ENCODE data around the gene CCDC92. TPM values are rescaled to one million over a fixed set of nuclear protein-coding genes. Genes with fewer than 3 reads are reported as not detected.

Gene CCDC92
- total RNA-seq, 2 experiments from 2014 or later = 11.5 to 12.7 TPM

DNA sequence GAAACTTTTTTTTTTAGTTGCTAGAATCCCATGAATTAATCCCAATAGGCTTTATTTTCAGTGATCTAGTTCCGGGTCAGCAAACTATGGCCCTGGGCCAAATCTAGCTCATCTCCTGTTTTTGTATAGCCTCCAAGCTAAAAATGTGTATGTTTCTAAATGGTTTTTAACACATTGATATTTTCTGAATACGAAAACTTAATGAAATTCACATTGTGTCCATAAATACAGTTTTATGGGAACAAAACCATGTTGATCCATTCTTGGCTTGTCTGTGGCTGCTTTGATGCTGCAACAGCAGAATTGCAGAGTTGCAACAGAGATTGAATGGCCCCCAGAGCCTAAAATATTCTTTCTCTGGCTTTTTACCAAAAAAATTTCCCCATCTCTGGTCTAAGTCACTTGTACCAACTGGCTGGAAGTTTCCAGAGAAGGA, 47.9 kb upstream of the CCDC92 start:
- ChIA-PET CTCF (interaction anchor here (1.2 to 1.6 kb wide), 2 partner anchors 16 to 751 kb away, joined by 3 read pairs; no protein-coding TSS in a partner anchor), POLR2A (no interaction called here)
- H3K4me3 Mint-ChIP-seq = no peak overlapping the region
- H3K9me3 Mint-ChIP-seq = no peaks in the 10 kb centered on the region
- intact Hi-C loops (cut with DNase I, micrococcal nuclease) = no loop called here
- no peaks in the 10 kb centered on the region for H3K4me1 Mint-ChIP-seq (ENCODE audit: low read depth)
- Histone ChIP-seq H3K27me3 (ENCODE audit: control insufficient read depth in 1 of 2, insufficient read depth in 2 of 2, low read length in 2 of 2) (no peaks in the 10 kb centered on the region), H3K36me3 (ENCODE audit: insufficient read depth, low read length) (no peaks in the 10 kb centered on the region), H3K27ac (ENCODE audit: low read depth in 1 of 2, low read length in 2 of 2) (no peak overlapping the region), H3K4me3 (ENCODE audit: low read length) (no peak overlapping the region), H3K4me1 (ENCODE audit: insufficient read depth, low read length) (no peaks in the 10 kb centered on the region), H3K9me3 (ENCODE audit: control insufficient read depth in 1 of 2, insufficient read depth in 1 of 2, low read length in 2 of 2) (no peaks in the 10 kb centered on the region)
- no peak for ATAC-seq (ENCODE audit: poor library complexity)
- TF ChIP-seq, protein P1, sequence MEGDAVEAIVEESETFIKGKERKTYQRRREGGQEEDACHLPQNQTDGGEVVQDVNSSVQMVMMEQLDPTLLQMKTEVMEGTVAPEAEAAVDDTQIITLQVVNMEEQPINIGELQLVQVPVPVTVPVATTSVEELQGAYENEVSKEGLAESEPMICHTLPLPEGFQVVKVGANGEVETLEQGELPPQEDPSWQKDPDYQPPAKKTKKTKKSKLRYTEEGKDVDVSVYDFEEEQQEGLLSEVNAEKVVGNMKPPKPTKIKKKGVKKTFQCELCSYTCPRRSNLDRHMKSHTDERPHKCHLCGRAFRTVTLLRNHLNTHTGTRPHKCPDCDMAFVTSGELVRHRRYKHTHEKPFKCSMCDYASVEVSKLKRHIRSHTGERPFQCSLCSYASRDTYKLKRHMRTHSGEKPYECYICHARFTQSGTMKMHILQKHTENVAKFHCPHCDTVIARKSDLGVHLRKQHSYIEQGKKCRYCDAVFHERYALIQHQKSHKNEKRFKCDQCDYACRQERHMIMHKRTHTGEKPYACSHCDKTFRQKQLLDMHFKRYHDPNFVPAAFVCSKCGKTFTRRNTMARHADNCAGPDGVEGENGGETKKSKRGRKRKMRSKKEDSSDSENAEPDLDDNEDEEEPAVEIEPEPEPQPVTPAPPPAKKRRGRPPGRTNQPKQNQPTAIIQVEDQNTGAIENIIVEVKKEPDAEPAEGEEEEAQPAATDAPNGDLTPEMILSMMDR (IDR thresholded peaks at IDR 0.05) = no peak
- H3K27ac Mint-ChIP-seq = no peak overlapping the region
- no peaks in the 10 kb centered on the region for H3K27me3 Mint-ChIP-seq
- no peak for DNase-seq
- no peaks in the 10 kb centered on the region for H3K36me3 Mint-ChIP-seq (ENCODE audit: low read depth)

DNA sequence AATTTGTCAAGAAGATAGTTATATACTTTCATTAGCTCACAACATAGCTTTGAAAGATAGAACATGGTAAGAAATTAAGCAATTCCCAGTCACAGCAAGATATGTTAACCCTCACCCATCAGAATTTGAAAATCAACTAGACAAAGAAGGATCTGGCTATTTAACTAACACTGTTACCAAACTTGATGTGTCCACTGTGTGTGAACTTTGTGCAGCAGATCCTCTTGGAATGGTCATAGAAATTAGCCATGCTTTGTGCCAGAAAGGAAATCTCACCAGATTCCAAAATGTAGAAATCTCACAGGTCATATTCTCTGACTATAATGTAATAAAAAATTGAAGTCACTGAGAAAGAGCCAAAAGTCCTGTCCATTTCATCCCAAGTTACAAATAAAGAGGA, 46.5 kb upstream of the CCDC92 start:
- intact Hi-C loops (cut with DNase I, micrococcal nuclease) = no loop called here
- H3K9me3 Mint-ChIP-seq = no peaks in the 10 kb centered on the region
- H3K27me3 Mint-ChIP-seq = no peaks in the 10 kb centered on the region
- CTCF ChIA-PET = interaction anchor here (1.6 kb wide), 1 partner anchor 17 kb away, joined by 3 read pairs; no protein-coding TSS in a partner anchor
- TF ChIP-seq, protein P1 (IDR thresholded peaks at IDR 0.05) = no peak
- no peak for DNase-seq
- Histone ChIP-seq H3K36me3 (ENCODE audit: insufficient read depth, low read length) (no peaks in the 10 kb centered on the region), H3K4me1 (ENCODE audit: insufficient read depth, low read length) (no peaks in the 10 kb centered on the region), H3K9me3 (ENCODE audit: control insufficient read depth in 1 of 2, insufficient read depth in 1 of 2, low read length in 2 of 2) (no peaks in the 10 kb centered on the region), H3K27me3 (ENCODE audit: control insufficient read depth in 1 of 2, insufficient read depth in 2 of 2, low read length in 2 of 2) (no peaks in the 10 kb centered on the region), H3K27ac (ENCODE audit: low read depth in 1 of 2, low read length in 2 of 2) (no peak overlapping the region), H3K4me3 (ENCODE audit: low read length) (no peak overlapping the region)
- no peak overlapping the region for H3K27ac Mint-ChIP-seq
- no peaks in the 10 kb centered on the region for H3K36me3 Mint-ChIP-seq (ENCODE audit: low read depth)
- H3K4me1 Mint-ChIP-seq (ENCODE audit: low read depth) = no peaks in the 10 kb centered on the region
- no peak overlapping the region for H3K4me3 Mint-ChIP-seq
- no peak for ATAC-seq (ENCODE audit: poor library complexity)
- POLR2A ChIA-PET = no interaction called here

DNA sequence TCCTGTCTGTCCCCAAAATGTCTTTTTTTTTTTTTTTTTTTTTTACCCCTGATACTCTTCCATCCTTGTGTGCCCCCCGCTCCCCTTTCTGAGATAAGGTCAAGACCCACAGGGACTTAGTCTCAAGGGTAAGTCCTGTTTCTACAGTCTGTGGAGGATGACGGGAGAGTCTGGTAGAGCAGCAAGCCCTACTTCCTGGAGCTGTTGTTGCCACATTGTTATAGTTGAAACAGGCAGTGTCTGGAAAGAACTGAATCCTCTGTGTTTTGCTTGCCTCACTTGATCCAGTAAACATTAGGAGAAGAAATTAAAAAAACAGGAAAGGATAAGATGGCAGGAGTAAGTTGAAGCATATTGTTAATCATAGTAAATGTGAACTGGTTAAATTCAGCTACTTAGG, 45.9 kb upstream of the CCDC92 start:
- H3K27me3 Mint-ChIP-seq = no peaks in the 10 kb centered on the region

More for the DNA sequence above, 45.9 kb upstream of the CCDC92 start:
- Histone ChIP-seq H3K4me1 (ENCODE audit: insufficient read depth, low read length) (no peaks in the 10 kb centered on the region), H3K9me3 (ENCODE audit: control insufficient read depth in 1 of 2, insufficient read depth in 1 of 2, low read length in 2 of 2) (no peaks in the 10 kb centered on the region), H3K4me3 (ENCODE audit: low read length) (no peak overlapping the region), H3K36me3 (ENCODE audit: insufficient read depth, low read length) (peaks cover 2% of the 10 kb centered on the region), H3K27me3 (ENCODE audit: control insufficient read depth in 1 of 2, insufficient read depth in 2 of 2, low read length in 2 of 2) (no peaks in the 10 kb centered on the region), H3K27ac (ENCODE audit: low read depth in 1 of 2, low read length in 2 of 2) (no peak overlapping the region)
- ChIA-PET CTCF (no interaction called here), POLR2A (no interaction called here)
- H3K4me3 Mint-ChIP-seq = no peak overlapping the region
- H3K4me1 Mint-ChIP-seq (ENCODE audit: low read depth) = no peaks in the 10 kb centered on the region
- H3K9me3 Mint-ChIP-seq = no peaks in the 10 kb centered on the region
- intact Hi-C loops (cut with DNase I, micrococcal nuclease) = no loop called here
- DNase-seq (no peak), ATAC-seq (ENCODE audit: poor library complexity) (no peak)
- peaks cover 4% of the 10 kb centered on the region for H3K36me3 Mint-ChIP-seq (ENCODE audit: low read depth)
- TF ChIP-seq, protein P1 (IDR thresholded peaks at IDR 0.05) = no peak
- no peak overlapping the region for H3K27ac Mint-ChIP-seq
